ENCODE data around the gene LEFTY1.

The LEFTY1 gene

DNA sequence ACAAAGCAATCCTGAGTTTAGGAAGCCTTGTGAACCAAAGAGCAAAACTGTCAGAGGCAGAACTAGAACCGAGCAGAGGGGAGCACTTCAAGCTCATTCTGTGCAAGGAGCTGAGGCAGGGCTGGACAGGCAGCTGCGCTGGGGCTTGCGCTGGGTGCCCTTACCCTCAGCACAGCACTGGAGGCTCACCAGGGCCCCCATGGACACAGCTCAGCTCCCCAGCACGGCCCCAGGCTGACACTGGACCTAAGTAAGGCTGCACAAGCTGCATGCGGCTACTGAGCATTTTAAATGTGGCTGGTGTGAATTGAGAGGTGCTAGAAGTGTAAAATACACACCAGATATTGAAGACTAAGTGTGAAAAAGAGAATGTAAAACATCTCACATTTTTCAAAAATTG lies 28.8 kb downstream of the LEFTY1 start:
- no peak for DNase-seq (ENCODE audit: extremely low read depth, low read depth)
- no peak overlapping the region for H3K4me3 ChIP-seq (replicated peaks; ENCODE audit: low read depth, low read length)
- TF ChIP-seq, protein P1, sequence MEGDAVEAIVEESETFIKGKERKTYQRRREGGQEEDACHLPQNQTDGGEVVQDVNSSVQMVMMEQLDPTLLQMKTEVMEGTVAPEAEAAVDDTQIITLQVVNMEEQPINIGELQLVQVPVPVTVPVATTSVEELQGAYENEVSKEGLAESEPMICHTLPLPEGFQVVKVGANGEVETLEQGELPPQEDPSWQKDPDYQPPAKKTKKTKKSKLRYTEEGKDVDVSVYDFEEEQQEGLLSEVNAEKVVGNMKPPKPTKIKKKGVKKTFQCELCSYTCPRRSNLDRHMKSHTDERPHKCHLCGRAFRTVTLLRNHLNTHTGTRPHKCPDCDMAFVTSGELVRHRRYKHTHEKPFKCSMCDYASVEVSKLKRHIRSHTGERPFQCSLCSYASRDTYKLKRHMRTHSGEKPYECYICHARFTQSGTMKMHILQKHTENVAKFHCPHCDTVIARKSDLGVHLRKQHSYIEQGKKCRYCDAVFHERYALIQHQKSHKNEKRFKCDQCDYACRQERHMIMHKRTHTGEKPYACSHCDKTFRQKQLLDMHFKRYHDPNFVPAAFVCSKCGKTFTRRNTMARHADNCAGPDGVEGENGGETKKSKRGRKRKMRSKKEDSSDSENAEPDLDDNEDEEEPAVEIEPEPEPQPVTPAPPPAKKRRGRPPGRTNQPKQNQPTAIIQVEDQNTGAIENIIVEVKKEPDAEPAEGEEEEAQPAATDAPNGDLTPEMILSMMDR (IDR thresholded peaks at IDR 0.05; ENCODE audit: low read depth, low read length, missing control alignments): no peak

DNA sequence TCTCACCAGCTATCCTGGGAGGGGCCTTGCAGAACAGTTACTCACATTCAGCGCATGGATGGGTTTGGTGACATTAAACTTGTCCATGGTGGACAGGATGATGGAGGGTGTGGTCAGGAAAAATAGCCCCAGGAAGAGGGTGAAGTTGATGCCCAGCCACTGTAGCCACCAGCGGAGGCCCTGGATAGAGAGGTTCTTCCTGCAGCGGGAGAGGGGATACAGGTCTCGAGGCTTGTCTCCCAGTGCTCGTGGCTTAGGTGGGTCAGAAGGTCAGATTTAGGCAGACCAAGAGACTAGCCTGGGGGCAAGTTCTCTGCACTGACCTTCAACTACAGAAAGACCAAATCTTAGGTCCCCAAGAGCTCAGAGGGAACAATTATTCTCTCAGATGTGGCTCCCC lies 29.8 kb downstream of the LEFTY1 start:
- H3K4me3 ChIP-seq (replicated peaks; ENCODE audit: low read depth, low read length): no peak overlapping the region
- TF ChIP-seq, protein P1 (IDR thresholded peaks at IDR 0.05; ENCODE audit: low read depth, low read length, missing control alignments): no peak
- DNase-seq (ENCODE audit: extremely low read depth, low read depth): no peak

DNA sequence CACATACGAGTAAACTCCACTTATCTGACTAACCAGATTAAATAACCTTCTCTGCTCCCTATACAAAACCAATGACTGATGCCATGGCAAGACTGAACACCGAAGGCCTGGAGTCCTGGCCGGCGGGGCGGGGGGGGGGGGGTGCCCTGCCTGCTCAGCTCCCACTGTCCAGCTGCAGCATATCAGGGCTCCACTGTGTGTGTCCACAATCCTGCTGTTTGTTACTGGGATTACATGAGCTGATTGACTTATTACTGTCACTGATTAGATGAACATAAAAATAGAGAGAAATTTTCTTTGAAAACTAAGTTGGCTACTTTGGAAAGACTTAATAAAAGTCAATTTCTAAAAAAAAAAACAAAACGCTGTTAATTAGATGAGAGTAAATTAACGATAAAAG lies 31.7 kb downstream of the LEFTY1 start:
- H3K4me3 ChIP-seq (replicated peaks; ENCODE audit: low read depth, low read length): no peak overlapping the region
- TF ChIP-seq, protein P1 (IDR thresholded peaks at IDR 0.05; ENCODE audit: low read depth, low read length, missing control alignments): no peak
- DNase-seq (ENCODE audit: extremely low read depth, low read depth): no peak

DNA sequence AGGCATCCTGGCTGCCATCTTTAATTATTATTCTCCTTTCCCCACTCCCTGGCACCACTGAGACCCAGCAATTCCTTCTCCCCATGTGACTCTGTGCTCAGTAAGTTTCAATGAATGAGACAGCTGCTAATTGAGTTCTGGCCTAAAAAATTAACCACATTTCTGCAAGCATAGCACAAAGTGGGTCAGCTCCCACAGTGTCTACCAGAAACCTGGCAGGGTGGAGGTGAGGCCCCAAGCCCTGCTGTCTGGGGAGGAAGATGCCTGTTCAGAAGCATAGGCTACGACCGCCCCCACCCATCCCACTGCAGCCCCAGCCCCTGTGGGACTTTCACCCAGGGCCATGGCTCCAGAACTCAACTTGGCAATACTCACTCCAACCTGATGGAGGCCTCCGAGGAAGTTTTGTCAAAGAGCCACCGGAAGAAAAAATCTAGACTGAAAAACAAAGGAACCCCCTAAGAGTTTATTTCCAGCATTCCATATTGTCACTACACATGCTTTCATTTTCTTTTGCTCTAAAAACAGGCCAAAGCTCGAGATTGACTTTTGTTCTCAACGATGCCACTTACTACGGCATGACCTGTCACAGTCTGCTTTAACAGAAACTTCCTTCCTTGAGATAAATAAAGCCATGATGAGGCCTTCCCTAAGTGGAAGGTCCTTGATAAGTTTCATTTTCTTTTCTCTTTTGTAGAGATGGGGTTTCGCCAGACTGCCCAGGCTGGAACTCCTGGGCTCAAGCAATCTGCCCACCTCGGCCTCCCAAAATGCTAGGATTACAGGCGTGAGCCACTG lies 33.2 kb downstream of the LEFTY1 start:
- DNase-seq (ENCODE audit: extremely low read depth, low read depth): no peak
- no peak overlapping the region for H3K4me3 ChIP-seq (replicated peaks; ENCODE audit: low read depth, low read length)
- TF ChIP-seq, protein P1 (IDR thresholded peaks at IDR 0.05; ENCODE audit: low read depth, low read length, missing control alignments): no peak

DNA sequence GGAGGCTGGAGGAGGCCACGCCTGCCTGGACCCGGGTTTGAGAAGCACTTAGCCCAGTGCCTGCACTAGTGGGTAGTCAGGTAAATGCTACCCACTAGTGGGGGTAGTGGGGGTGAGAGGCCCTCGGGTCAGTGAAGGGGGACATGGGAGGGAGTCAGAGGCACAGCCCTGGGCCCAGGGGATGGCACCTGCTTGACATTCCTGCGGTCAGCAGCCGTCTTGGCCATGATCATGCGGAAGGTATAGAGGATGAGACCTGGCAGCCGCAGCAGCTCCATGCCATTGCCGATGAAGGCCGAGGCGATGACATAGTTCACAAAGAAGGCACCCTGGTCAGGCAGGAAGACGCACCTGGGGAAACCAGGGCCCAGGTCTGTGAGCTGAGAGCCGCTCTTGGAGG lies 35.5 kb downstream of the LEFTY1 start:
- H3K4me3 ChIP-seq (replicated peaks; ENCODE audit: low read depth, low read length): no peak overlapping the region
- DNase-seq (ENCODE audit: extremely low read depth, low read depth): no peak
- TF ChIP-seq, protein P1 (IDR thresholded peaks at IDR 0.05; ENCODE audit: low read depth, low read length, missing control alignments): no peak

DNA sequence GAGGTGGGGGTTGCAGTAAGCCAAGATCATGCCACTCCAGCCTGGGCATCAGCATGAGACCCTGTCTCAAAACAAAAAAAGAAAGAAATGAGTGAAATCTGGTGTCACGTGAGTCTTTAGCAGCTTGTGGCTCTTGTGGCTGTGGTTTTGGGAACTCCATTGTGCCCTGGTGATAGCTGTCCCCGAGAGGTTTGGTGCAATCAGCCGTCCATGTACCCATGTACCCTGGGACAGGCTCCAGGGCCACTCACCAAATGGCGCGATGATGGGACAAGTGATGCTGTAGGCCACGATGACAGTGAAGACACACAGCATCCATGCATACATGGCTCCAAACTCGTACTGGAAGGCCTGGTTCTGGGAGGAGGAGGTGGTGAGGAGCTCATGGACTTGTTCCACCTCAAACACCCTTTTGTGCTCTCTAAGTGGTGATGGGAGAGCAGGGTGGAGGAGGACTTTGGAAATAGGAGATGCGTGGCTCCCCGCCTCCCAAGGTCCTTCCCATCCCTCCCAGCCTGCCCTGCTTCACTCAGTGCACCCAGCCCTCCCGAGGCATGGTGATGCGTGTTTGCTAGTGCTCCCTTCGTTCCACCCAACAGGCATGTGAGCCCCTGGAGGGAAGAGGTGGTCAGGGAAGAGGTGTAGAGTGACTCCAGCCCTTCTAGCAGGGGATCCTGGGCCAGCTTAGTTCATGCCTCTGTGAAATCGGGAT lies 36.4 kb downstream of the LEFTY1 start:
- TF ChIP-seq, protein P1 (IDR thresholded peaks at IDR 0.05; ENCODE audit: low read depth, low read length, missing control alignments): no peak
- no peak for DNase-seq (ENCODE audit: extremely low read depth, low read depth)
- no peak overlapping the region for H3K4me3 ChIP-seq (replicated peaks; ENCODE audit: low read depth, low read length)

Data from HFF-Myc (cell line).